M059J (cell line): Measurements from ENCODE around the gene SIX2. TPM values are rescaled to one million over a fixed set of nuclear protein-coding genes. Genes with fewer than 3 reads are reported as not detected.
A peak's percentile ranks its signal among the peaks of the same experiment; 100 is the strongest.
"Not testable (repeated sequence)": the region's sequence is repeated elsewhere in the genome, so short reads cannot be mapped to it uniquely, and the experiment has no call there.

Experiments used
- DNase-seq: peaks from one replicate; pipeline ENCODE4 v3.0.0-alpha.2; 2012; ENCODE audit warnings: low read depth
- total RNA-seq: library from RNA; depleted of rRNA; stranded (reverse); fragments of >200 nt; shearing (Covaris generic); gene quantifications from 2 replicates; pipeline ENCODE4 v1.2.3, GENCODE V29; 2014; rRNA removed

The SIX2 gene
- 0.37 TPM in 1 of 2 replicates, not detected in the other for total RNA-seq

DNA sequence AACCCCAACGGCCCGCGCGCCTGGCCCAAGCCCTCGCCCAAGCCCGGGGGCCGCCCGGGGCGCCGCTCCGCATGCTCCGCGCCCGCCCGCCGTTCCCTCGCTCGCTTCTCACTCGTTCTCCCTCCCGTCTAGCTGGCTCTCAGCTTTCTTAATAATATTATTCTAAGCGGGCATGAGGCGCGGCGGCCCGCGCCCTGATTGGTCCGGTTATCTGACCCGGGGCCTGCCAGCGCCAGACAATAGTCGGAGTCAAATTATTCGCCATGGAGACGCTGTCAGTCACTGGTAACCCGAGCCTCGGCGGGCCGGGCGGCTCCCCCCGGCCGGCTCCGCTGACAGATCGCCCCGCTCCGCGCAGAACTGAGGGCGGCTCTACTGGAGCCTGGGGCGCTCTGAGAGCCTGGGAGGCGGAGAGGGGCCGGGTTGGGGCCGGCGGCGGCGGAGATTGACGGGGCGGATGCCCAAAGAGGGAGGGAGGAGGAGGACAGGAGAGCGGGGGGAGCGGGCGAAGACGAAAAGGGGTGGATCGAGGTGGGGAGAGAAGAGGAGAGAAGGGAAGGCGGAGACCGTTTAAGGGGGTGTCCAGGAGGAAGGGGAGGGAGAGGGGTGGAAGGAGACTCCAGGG lies at the start of gene SIX2:
SIX2 (minus strand) TSS at position 150 of the 625 bp plus-strand sequence. CDS start 342 bp downstream, outside the sequence.
- DNase-seq: peak; percentile 95

DNA sequence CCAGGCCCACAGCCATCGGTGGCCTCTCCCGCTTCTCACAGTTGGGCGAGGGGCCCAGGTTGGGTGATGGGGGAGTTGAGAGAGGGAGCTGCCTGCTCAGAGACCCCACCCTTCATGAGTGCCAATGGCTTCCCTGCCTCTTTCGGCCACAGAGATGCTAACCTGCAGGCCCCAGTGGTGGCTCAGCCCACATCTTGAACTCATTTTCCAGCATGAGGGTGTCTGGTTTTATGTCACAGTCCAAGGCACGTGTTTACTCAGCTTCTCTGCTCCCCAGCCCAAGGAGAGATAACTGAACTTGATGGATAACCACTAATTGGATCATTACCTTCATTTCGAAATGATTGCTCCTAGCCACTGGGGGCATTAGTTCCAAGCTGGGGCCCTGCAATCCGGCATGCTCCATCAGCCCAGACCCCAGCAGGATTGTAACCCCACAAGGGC lies 45.9 kb upstream of the SIX2 start:
- DNase-seq: no peak

DNA sequence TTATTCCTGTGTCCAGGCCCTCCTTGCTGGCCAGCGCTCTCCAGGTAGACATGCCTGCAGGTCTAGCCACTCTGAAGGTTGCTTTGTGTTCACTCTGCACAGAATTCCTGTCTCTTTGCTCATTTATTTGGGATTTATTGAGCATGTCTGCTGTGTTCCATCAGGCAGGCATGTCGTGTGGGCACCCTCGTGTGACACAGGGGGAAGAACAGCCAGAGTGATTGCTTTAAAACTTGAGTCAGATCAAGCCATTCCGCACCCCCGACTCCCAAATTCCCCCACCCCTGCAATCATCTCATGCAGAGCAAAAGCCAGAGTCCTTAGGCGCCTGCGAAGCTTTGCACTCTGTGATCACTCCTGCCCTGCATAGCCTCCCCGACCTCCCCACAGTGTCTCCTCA lies 44.7 kb upstream of the SIX2 start:
- no peak for DNase-seq

DNA sequence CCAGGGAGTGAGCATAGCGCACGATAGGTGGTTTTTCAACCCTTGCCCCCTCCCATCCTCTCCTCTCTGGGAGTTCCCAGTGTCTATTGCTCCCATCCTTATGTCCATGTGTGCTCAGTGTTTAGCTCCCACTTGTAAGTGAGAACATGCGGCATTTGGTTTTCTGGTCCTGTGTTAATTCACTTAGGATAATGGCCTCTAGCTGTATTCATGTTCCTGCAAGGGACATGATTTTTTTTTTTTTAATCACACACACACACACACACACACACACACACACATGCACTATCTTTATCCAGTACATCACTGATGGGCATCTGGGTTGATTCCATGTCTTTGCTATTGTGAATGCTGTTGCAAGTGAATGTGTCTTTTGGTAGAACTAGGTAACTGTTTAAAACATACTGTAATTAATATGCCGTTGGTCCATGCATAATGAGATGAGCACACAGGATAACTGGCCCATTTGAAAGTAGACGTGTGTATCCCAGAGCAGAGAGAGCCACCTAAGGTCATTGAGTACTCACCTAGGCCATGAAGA lies 43.2 kb upstream of the SIX2 start:
- DNase-seq: no peak

DNA sequence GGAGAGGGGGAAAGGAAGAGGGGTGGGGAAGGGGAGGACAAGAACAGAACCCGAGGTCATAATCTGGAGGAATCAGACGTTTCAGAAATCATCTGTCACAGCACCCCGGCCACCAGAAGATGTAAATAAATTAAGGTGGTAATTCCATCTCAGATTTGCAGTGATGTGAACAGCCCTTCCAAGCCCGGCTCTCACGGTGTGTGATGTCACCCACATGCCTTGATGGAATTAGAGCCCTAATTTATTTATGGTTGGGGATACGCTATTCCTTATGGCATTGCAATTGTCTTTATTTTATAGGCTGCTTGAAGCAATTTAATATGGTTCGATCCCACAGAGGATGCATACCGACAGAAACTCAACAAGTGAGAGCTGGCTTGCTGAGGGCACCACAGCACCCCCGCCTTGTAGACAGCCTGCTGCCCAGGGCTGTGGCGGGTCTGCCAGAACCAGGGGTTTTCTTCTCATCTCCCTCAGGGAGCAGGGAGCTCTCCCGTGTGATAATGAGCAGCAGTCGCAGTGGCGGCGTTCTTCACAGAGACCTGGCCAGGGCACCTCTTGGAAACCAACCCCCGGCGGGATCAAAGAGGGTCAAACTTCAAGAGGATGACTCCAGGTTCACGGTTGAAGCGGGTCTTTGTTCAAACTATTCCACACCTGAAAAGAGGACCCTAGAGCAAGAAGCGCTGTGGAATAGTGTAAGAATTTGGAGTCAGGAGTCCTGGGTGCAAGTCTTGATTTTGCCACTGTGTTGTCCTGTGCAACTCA lies 40.5 kb upstream of the SIX2 start:
- no peak for DNase-seq

DNA sequence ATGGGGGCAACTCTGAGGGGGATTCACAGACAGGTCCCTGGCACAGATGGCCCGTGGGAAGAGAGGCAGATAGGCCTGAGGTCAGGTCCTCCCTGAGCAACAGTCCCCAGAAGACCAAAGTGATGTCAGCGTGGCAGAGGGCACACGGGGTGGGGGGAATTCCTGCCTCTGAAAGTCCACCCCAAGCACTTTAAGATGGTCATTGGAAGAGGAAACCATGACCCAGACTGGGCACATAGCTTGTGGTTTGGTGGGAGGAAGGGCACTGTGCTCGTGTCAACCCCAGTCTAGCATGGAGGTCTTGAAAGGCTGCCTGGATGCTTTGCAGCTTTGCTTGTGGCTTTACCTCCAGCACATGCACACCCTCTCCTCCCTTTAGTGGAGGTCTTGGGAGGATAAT lies 38.0 kb upstream of the SIX2 start:
- DNase-seq: peak; percentile 26

DNA sequence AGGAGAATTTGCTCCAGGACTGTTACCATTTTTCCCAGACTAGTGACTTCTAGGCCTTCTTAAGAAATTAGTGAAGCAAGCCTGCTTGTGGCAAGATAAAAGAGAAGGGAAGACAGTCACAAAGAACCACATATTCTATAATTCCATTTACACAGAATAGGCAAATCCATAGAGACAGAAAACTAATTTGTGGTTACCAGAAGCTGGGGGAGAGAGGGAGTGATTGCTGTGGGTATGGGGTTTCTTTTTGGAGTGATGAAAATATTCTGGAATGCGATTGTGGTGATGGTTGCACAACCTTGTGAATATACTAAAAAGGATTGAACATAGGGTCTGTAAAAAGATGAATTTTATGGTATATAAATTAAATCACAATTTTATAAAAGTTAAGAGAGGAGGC lies 37.5 kb upstream of the SIX2 start:
- DNase-seq: peak; percentile 41

DNA sequence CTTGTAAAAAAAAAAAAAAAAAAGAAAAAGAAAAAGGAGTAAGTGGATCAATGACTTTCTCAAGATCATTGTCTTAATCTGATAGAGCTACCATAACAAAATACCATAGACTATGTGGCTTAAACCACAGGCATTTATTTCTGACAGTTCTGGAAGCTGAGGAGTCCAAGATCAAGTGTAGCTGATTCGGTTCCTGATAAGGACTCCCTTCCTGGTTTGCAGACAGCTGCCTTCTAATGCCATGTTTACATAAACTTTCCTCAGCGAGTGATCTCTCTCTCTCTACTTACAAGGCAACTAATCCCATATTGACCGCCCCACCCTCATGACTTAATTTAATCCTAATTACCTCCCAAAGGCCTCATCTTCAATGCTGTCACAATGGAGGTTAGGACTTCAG lies 36.5 kb upstream of the SIX2 start:
- peak; percentile 59 for DNase-seq

DNA sequence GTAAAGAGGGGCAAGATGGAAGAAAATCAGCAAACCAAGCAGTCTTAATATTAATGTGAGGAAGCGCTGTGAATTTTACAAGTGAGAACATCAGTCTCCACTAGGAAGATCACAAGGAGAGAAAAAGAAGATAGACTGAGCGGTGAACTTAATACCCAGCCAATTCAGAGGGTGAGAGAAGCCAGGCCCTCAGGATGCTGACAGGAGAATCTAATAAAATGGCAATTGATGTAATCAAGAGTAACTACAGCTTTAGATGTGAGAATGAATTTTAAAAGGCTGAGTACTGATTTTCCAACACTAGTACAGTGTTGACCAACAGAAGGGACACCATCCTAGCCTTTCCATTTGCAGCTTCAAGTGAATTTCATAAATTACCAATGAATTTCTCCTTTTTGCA lies 35.7 kb upstream of the SIX2 start:
- no peak for DNase-seq

DNA sequence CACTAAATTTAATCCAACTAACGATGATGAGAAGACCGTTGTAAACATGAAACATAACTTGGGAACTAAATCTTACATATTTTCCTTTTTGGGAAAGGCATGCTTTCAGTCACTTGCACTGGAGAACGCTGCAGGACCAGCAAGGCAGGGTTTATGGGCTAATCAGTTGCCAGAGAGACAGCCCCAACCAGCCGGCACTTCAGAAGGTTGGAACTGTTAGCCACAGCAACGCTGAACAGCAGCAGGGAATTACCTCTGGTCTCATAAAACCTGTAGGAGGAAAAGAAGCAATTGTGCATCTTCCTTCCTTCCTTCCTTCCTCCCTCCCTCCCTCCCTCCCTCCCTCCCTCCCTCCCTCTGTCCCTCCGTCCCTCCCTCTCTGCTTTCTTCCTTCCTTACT lies 33.9 kb upstream of the SIX2 start:
- no peak for DNase-seq

DNA sequence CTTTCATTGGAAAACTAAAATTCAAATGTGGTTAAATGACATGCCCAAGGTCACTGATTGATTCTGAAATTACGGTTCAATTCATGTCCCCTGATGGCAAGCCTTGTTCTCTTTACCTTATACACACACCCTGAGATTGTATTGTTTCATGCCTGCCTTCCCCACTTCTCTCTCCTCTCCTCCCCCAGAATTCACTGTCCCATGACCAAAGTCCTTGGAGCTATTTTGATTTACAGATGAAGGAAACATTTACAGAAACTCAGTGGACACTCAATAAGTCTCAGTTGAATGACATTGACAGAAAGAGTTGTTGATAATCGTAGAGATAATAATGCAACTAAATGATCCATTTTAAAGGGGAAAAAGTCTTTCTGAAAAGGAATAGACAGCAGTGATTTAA lies 33.1 kb upstream of the SIX2 start:
- no peak for DNase-seq

DNA sequence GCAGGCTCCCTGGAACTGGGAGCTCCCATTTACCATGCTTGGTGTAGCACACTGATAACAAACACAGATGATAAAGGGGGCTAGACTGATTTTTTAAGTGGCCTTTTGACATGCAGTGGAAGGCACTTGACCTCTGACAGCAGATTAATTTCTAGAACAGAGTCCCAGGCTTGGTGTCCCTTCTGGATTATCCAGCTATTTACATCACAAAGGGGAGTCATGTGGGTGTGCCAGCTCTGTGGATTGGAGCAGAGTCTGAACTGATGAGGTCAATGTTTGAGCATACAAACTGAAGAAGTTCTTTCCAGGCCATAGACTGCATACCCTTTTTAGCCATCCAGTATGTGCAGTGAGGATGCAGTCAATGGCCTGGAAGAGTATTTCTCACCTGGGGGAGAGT lies 31.5 kb upstream of the SIX2 start:
- no peak for DNase-seq

DNA sequence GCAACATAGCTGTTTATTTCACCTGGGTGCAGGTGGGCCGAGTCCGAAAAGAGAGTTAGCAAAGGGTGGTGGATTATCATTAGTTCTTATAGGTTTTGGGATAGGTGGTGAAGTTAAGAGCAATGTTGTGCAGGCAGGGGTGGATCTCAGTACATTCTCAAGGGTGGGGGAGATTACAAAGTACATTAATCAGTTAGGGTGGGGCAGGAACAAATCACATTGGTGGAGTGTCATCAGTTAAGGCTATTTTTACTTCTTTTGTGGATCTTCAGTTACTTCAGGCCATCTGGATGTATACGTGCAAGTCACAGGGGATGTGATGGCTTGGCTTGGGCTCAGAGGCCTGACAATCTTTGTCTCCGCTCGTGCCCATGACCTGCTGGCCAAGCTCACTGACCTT lies 30.6 kb upstream of the SIX2 start:
- DNase-seq: not testable (repeated sequence)

DNA sequence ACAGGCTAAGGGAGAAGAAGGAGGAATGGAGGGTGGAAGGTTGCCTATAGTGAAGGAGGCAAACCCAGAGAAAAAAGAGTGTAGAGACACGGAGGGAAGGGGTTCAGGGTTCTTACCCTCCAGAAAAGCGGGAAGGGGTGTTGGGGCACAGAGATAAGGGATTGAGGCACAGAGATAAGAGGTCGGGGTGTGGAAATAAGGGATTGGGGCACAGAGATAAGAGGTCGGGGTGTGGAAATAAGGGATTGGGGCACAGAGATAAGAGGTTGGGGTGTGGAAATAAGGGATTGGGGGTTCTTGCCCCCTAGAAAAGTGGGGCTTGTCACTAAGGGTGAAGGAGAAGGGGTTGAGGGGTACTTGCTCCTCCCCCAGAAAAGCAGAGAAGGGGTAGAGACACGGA lies 29.6 kb upstream of the SIX2 start:
- DNase-seq: not testable (repeated sequence)

DNA sequence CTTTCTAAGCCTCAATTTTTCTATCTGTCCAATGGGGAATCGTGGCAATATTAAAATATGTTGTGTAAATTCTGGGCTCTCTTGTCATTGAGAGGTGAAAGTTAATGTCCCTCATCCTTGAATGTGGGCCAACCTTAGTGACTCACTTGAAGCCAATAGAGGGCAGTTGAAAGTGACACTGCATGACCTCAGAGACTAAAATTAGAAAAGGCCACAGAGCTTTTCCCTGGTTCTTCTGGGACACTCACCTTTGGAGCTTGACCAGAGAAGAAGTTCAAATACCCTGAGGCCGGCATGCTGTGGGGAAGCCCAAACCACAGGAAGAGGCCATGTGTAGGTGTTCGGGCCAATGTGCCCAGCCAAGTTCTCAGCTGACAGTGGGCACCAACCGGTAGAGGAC lies 24.1 kb upstream of the SIX2 start:
- peak; percentile 29 for DNase-seq

DNA sequence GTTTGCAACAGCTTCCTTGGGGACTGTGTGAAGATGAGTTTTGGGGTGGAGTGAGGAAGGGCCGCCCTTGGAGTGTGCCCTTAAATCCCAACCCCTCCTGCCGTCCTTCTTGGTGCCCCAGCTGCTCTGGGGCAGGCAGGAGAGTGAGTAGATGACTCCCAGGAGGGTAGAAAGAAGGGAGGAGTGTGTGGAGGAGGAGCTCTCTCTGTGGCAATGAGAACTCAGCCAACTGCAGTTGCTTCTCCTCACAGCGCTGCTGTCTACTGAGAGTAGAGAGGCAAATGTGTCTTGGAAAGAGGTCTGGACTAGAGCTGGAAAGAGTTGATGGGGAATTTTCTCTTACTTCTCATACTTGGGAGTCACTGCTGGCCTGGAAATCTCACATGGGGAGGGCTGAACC lies 21.8 kb upstream of the SIX2 start:
- DNase-seq: no peak

DNA sequence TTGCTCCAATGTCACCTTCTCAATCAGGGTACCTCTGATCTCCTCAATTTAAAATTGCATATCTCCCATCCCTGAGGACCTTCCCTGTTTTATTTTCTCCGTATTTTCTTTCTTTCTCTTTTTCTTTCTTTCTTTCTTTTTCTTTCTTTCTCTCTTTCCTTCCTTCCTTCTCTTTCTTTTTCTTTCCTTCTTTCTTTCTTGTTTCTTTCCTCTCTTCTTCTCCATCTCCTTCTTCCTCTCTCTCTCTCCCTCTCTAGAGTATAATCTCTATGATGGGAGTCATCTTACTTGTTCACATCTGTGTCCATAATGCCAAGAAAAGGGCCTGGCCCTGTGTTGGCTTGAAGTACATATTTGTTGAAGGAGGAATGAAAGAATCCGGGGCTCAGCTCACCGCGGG lies 21.3 kb upstream of the SIX2 start:
- no peak for DNase-seq

DNA sequence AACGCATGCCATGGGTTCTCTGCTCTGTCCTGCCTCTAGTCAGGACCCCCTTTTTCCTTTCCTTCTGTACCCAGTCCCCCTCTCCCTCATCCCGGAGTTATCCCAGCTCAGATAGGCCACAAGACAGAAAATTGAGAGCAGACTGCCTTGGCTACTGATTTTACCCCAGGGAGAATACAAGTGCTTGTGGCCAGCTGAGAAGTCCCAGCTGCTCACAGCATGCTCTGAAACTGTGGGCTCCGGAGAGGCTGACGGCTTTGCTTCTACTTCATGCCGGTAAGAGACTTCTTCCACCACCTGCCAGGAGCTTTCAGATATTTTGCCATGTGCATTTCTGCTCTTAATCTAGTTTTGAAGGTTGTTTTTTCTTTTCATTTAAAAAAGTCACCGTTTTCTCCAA lies 20.0 kb upstream of the SIX2 start:
- DNase-seq: no peak

DNA sequence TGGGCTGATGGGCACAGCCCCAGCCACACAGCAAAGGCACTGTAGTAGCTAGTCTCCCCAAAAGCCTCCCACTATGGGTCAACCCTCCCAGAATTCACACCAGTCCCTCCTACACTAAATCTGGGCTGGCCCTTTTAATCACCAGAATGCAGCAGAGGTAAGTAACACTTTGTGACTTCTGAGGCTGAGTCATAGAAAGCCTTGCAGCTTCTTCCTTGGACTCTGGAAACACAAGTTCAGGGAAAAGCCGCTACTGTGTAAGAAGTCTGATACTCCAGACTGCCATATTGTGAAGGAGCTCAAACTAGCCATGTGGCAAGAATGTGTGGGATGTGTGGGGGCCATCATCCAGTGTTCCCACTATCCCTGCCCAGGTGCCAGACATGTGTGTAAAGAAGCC lies 19.0 kb upstream of the SIX2 start:
- peak; percentile 55 for DNase-seq

DNA sequence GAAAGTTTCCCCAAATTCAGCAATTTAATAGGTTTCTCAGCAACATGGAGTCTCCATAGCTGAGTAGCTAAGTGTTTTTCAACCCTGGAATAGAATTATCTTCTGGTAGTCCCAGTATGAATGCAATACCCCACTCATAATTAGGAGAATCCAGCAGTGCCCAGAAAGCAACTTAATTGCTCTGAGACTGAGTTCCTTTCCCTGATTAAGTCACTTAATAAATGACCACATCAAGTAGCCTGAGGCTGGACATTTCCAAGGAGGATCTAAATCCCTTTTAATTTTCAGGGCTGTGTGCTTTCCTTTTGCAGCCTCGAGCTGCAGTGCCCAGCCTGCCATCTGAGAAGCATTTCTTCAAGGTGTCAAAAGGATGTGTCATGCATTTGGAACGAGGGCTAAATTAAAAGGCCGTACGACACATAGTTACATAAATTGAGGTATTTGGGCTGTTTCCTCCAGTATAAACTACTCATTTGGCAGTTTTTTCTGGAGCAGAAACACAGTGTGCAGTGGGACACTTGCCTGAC lies 17.7 kb upstream of the SIX2 start:
- DNase-seq: peak; percentile 44

DNA sequence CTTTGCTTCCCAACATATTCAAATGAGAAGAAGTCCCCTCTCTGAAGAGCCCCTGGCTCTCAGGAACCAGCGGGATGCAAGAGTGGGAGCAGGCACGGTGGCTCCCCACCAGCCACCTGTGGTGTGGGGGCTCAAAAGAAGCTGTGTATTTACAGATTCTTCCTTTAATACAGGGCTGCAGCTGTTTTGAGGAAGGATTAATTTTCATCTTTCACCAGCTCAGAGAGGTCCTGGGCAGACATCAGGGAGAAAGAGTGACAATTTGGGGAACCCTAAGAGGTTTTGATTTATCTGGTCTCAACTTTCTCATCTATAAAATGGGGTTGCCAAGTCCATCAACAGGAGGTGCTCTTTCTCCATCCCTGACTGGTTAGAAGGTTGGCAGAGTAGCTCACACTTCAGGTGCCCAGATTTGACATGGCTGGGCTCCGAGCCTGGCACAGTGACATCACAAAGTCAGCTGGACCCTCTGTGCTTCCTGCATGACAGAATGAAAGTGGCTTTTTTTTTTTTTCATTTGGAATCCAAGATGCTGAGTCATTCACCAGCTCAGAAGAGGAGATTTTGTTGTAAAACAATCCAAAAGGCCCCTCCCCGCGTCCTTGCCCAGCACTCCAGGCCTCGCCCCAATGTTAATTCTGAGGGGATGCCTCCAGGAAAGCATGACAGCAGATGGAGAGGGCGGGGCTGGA lies 15.5 kb upstream of the SIX2 start:
- DNase-seq: peak; percentile 95

DNA sequence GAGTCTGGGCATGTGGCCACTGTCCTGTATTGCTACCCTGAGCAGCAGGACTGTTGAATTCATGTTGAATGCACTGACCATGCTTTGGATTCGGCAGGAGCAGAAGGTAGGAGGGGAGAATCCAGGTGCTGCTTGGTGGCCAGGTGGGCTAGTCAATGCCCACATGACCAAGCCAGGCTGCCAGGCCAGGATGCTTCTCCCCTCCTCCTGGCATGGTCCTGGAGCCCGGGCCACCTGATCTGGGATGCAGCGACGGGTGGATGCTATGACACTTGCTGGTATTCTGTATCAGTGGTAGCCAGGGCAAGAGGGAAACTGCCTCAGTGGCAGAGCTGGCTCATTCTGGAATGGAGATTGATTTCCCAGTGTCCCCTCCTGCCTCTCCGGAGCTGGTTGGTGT lies 14.8 kb upstream of the SIX2 start:
- no peak for DNase-seq
